Colonic mucosa (tissue), 4 donors: ENCODE measurements around the gene HEPHL1. TPM values are rescaled to one million over a fixed set of nuclear protein-coding genes. Genes with fewer than 3 reads are reported as not detected.

Experiments
- DNase-seq: peaks from one replicate; pipeline ENCODE4 v3.0.0-alpha.2; 2020
- H3K27ac ChIP-seq: fragments of 200-600 bp; one replicate; pipeline ENCODE4 v1.8.0; 2021
- H3K27me3 ChIP-seq: fragments of 200-600 bp; one replicate; pipeline ENCODE4 v1.8.0; 2021
- H3K36me3 ChIP-seq: fragments of 200-600 bp; one replicate; pipeline ENCODE4 v1.8.0; 2021
- H3K4me1 ChIP-seq: fragments of 200-600 bp; one replicate; pipeline ENCODE4 v1.8.0; 2021; ENCODE audit warnings: mild to moderate bottlenecking
- H3K4me3 ChIP-seq: fragments of 200-600 bp; one replicate; pipeline ENCODE4 v1.8.0; 2021
- H3K9ac ChIP-seq, 2 donors: one replicate each; pipeline ENCODE4 v1.7.0; 2013; ENCODE audit warnings: control low read depth in 2 of 2, low read depth in 2 of 2, low read length in 2 of 2
- H3K9me3 ChIP-seq: fragments of 200-600 bp; one replicate; pipeline ENCODE4 v1.8.0; 2021
- intact Hi-C: fragments of 100-400 bp; cut with DNase I; formaldehyde crosslinking; loops from one replicate; pipeline ENCODE4 v1.14.1; 2022
- total RNA-seq, 2 donors: library from RNA; stranded (reverse); fragmentation: NEBNext Ultra II Directional in 1 of 2; extraction: Animal tissue kit (Norgen Biotek cat#: 25700) in 1 of 2; gene quantifications; one replicate each; pipeline ENCODE4 v1.2.1, GENCODE V29; 2021
- TF ChIP-seq, protein P1 (sequence below): fragments of 200-600 bp; IDR thresholded peaks from one replicate; pipeline ENCODE4 v1.8.0; 2022; ENCODE audit warnings: antibody characterized with exemption, mild to moderate bottlenecking
- donor health status: healthy.
- donor health status: DM: no; HTN: no; CAD: no.
- donor health status: DM: no; HTN: no; CAD: no.

The HEPHL1 gene
- total RNA-seq, 2 donors from 2014 or later = not detected

DNA sequence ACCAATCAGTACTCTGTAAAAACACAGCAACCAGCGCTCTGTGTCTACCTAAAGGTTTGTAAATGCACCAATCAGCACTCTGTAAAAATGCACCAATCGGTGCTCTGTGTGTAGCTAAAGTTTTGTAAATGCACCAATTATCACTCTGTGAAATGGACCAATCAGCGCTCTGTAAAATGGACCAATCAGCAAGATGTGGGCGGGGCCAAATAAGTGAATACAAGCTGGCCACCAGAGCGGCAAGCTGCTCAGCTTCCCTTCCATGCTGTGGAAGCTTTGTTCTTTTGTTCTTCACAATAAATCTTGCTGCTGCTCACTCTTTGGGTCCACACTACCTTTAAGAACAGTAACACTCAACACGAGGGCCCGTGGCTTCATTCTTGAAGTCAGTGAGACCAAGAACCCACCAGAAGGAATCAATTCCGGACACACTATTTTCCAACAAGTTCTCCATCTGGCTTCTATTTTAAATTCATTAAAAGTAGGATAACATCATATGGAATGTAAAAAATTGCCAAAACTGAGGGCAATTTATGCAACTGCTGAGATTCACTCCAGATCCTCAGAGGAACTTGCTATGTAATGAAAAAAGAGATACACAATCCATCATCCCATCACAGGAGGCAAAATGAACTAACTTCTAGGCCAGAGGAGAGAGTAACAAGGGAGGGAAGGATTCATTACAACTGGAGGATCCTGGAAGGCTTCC lies 104.4 kb downstream of the HEPHL1 start:
- no peaks in the 10 kb centered on the region for H3K9me3 ChIP-seq
- no peak for DNase-seq

GRCh38 chr11:94127638-94128037 lies 106.5 kb downstream of the HEPHL1 start:
- peak overlapping the region; percentile 69 for H3K4me3 ChIP-seq
- DNase-seq = no peak
- no peaks in the 10 kb centered on the region for H3K27me3 ChIP-seq
- TF ChIP-seq, protein P1, sequence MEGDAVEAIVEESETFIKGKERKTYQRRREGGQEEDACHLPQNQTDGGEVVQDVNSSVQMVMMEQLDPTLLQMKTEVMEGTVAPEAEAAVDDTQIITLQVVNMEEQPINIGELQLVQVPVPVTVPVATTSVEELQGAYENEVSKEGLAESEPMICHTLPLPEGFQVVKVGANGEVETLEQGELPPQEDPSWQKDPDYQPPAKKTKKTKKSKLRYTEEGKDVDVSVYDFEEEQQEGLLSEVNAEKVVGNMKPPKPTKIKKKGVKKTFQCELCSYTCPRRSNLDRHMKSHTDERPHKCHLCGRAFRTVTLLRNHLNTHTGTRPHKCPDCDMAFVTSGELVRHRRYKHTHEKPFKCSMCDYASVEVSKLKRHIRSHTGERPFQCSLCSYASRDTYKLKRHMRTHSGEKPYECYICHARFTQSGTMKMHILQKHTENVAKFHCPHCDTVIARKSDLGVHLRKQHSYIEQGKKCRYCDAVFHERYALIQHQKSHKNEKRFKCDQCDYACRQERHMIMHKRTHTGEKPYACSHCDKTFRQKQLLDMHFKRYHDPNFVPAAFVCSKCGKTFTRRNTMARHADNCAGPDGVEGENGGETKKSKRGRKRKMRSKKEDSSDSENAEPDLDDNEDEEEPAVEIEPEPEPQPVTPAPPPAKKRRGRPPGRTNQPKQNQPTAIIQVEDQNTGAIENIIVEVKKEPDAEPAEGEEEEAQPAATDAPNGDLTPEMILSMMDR = no peak
- no peaks in the 10 kb centered on the region for H3K36me3 ChIP-seq
- intact Hi-C loops = no loop called here
- peak overlapping the region; percentile 89 for H3K27ac ChIP-seq
- H3K4me1 ChIP-seq = no peaks in the 10 kb centered on the region
- H3K9ac ChIP-seq = no peak overlapping the region
- H3K9me3 ChIP-seq = no peaks in the 10 kb centered on the region

More for the DNA sequence above, 104.4 kb downstream of the HEPHL1 start:
- no peak overlapping the region for H3K27ac ChIP-seq
- no peaks in the 10 kb centered on the region for H3K27me3 ChIP-seq
- TF ChIP-seq, protein P1 = no peak
- no peak overlapping the region for H3K9ac ChIP-seq
- H3K4me3 ChIP-seq = no peak overlapping the region
- no peaks in the 10 kb centered on the region for H3K36me3 ChIP-seq
- intact Hi-C loops = no loop called here
- no peaks in the 10 kb centered on the region for H3K4me1 ChIP-seq

DNA sequence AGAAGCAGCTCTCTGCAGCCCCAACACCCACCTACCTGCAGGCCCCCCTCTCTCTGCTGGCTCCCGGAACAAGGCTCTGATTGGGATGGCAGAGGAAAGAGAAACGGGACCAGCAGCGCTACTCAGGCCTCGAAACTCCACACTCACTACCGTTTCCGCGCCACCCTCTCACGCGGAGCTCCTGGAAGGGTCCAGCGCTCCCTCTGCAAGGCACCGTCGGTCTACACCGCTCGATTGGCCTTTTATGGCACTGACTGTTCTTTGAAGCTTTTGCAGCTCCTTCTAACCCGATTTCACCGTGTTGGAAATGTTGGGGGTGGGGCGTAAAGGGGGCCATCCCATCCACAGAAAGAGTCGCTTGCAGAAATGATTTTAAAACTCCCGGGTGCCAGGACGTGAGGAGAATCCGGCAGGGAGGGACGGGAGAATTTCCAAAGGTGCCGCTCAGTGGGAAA lies 107.2 kb downstream of the HEPHL1 start:
- peak overlapping the region; percentile 89 for H3K27ac ChIP-seq
- intact Hi-C loops = no loop called here

GRCh38 chr11:94128746-94129511 lies 107.8 kb downstream of the HEPHL1 start, which contains the start of gene PANX1:
Gene PANX1, plus strand, starts transcription at chr11:94128841. Its CDS starts 472 bp downstream, at chr11:94129313.
- H3K27ac ChIP-seq = peak within 1 kb of the TSS; percentile 89
- H3K9ac ChIP-seq = peak within 1 kb of the TSS; percentile 63 to 89

More for the DNA sequence above, 107.2 kb downstream of the HEPHL1 start:
- no peaks in the 10 kb centered on the region for H3K36me3 ChIP-seq
- no peaks in the 10 kb centered on the region for H3K27me3 ChIP-seq
- no peaks in the 10 kb centered on the region for H3K9me3 ChIP-seq
- H3K4me1 ChIP-seq = no peaks in the 10 kb centered on the region
- no peak for DNase-seq
- H3K9ac ChIP-seq = peak overlapping the region; percentile 63 to 89
- peak overlapping the region; percentile 69 for H3K4me3 ChIP-seq
- TF ChIP-seq, protein P1 = no peak

More at GRCh38 chr11:94128746-94129511, 107.8 kb downstream of the HEPHL1 start, which contains the start of gene PANX1:
- no peaks in the 10 kb centered on the region for H3K9me3 ChIP-seq
- H3K27me3 ChIP-seq = no peaks in the 10 kb centered on the region
- intact Hi-C loops = no loop called here
- H3K4me3 ChIP-seq = peak within 1 kb of the TSS; percentile 69
- no peaks in the 10 kb centered on the region for H3K36me3 ChIP-seq
- TF ChIP-seq, protein P1 = no peak
- H3K4me1 ChIP-seq = no peaks in the 10 kb centered on the region
- DNase-seq = peak; percentile 81
